ENCODE measurements around the gene PTPN13.
"Not testable (repeated sequence)": the region's sequence is repeated elsewhere in the genome, so short reads cannot be mapped to it uniquely, and the experiment has no call there.

DNA sequence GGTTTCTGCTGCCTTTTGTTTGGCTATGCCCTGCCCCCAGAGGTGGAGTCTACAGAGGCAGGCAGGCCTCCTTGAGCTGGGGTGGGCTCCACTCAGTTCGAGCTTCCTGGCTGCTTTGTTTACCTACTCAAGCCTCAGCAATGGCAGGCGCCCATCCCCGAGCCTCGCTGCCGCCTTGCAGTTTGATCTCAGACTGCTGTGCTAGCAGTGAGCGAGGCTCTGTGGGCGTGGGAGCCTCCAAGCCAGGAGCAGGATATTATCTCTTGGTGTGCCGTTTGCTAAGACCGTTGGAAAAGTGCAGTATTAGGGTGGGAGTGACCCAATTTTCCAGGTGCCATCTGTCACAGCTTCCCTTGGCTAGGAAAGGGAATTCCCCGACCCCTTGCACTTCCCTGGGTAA lies 62.7 kb downstream of the PTPN13 start:
- TF ChIP-seq, protein P1, sequence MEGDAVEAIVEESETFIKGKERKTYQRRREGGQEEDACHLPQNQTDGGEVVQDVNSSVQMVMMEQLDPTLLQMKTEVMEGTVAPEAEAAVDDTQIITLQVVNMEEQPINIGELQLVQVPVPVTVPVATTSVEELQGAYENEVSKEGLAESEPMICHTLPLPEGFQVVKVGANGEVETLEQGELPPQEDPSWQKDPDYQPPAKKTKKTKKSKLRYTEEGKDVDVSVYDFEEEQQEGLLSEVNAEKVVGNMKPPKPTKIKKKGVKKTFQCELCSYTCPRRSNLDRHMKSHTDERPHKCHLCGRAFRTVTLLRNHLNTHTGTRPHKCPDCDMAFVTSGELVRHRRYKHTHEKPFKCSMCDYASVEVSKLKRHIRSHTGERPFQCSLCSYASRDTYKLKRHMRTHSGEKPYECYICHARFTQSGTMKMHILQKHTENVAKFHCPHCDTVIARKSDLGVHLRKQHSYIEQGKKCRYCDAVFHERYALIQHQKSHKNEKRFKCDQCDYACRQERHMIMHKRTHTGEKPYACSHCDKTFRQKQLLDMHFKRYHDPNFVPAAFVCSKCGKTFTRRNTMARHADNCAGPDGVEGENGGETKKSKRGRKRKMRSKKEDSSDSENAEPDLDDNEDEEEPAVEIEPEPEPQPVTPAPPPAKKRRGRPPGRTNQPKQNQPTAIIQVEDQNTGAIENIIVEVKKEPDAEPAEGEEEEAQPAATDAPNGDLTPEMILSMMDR (IDR thresholded peaks at IDR 0.05) = not testable (repeated sequence)
- not testable (repeated sequence) for TF ChIP-seq POLR2A (IDR thresholded peaks at IDR 0.05)
